GM23338 (cell line): ENCODE data around the gene MAP4. TPM values are rescaled to one million over a fixed set of nuclear protein-coding genes. Genes with fewer than 3 reads are reported as not detected.

Experiments
- ATAC-seq: fragments of 200-7000 bp; cut with Tn5 transposase; 3 replicates; pipeline ENCODE4 v1.9.1; 2020
- DNase-seq: peaks from one replicate; pipeline ENCODE4 v3.0.0-alpha.2; 2015; ENCODE audit warnings: low spot score
- H2AFZ ChIP-seq: fragments of 200-600 bp; sonication (generic); 2 replicates; pipeline ENCODE4 v1.8.0; 2016; ENCODE audit warnings: antibody characterized with exemption, mild to moderate bottlenecking, moderate library complexity
- H3F3A ChIP-seq: fragments of 200-600 bp; sonication (generic); replicated peaks from 2 replicates; pipeline ENCODE4 v1.8.0; 2017; ENCODE audit warnings: antibody characterized with exemption, mixed run types, low read depth
- H3K27ac ChIP-seq: fragments of 200-600 bp; sonication (generic); 2 replicates; pipeline ENCODE4 v1.6.1; 2016; ENCODE audit warnings: low read depth
- H3K27me3 ChIP-seq: fragments of 200-600 bp; sonication (generic); 2 replicates; pipeline ENCODE4 v1.8.0; 2016; ENCODE audit warnings: mild to moderate bottlenecking, mixed run types, moderate library complexity; ENCODE audit not compliant: insufficient read depth
- H3K36me3 ChIP-seq: fragments of 200-600 bp; sonication (generic); 2 replicates; pipeline ENCODE4 v1.8.0; 2016; ENCODE audit warnings: mild to moderate bottlenecking; ENCODE audit not compliant: insufficient read depth
- H3K4me1 ChIP-seq: fragments of 200-600 bp; sonication (generic); 2 replicates; pipeline ENCODE4 v1.8.0; 2016; ENCODE audit warnings: mild to moderate bottlenecking, moderate library complexity; ENCODE audit not compliant: insufficient read depth
- H3K4me2 ChIP-seq: fragments of 200-600 bp; sonication (generic); 2 replicates; pipeline ENCODE4 v1.7.1; 2017; ENCODE audit warnings: mixed run types
- H3K4me3 ChIP-seq: fragments of 200-600 bp; sonication (generic); 2 replicates; pipeline ENCODE4 v1.6.1; 2016; ENCODE audit warnings: mixed run types
- H3K79me2 ChIP-seq: fragments of 200-600 bp; sonication (generic); replicated peaks from 2 replicates; pipeline ENCODE4 v1.8.0; 2017; ENCODE audit warnings: mild to moderate bottlenecking; ENCODE audit not compliant: insufficient read depth
- H3K9me2 ChIP-seq: fragments of 200-600 bp; sonication (generic); 2 replicates; pipeline ENCODE4 v1.8.0; 2017; ENCODE audit not compliant: insufficient read depth
- H4K20me1 ChIP-seq: fragments of 200-600 bp; sonication (generic); replicated peaks from 2 replicates; pipeline ENCODE4 v1.8.0; 2017; ENCODE audit warnings: mild to moderate bottlenecking; ENCODE audit not compliant: insufficient read depth
- H3K27ac Mint-ChIP-seq: 2 replicates; pipeline ENCODE4 v1.8.0; 2020; ENCODE audit warnings: inconsistent platforms, mild to moderate bottlenecking, moderate library complexity, mixed read lengths
- H3K27me3 Mint-ChIP-seq: 3 replicates; pipeline ENCODE4 v1.8.0; 2022; ENCODE audit warnings: low read depth, mild to moderate bottlenecking, moderate library complexity, mixed read lengths, inconsistent platforms; ENCODE audit not compliant: insufficient read depth, poor library complexity
- H3K36me3 Mint-ChIP-seq: 3 replicates; pipeline ENCODE4 v1.8.0; 2021; ENCODE audit warnings: low read depth, mild to moderate bottlenecking, inconsistent platforms, moderate library complexity, mixed read lengths
- H3K4me1 Mint-ChIP-seq: 3 replicates; pipeline ENCODE4 v1.8.0; 2020; ENCODE audit warnings: mild to moderate bottlenecking, inconsistent platforms, mixed read lengths
- H3K4me3 Mint-ChIP-seq: 3 replicates; pipeline ENCODE4 v1.8.0; 2021; ENCODE audit warnings: moderate library complexity, mild to moderate bottlenecking, inconsistent platforms, mixed read lengths
- H3K9me3 Mint-ChIP-seq: 3 replicates; pipeline ENCODE4 v1.8.0; 2020; ENCODE audit warnings: moderate library complexity, mild to moderate bottlenecking, inconsistent platforms, mixed read lengths
- CREB1 ChIP-seq: fragments of 250-450 bp; sonication (Bioruptor Pico); IDR thresholded peaks from 2 replicates; pipeline ENCODE4 v1.5.0; 2020; ENCODE audit warnings: low read depth, mild to moderate bottlenecking, moderate library complexity
- EZH2 ChIP-seq: fragments of 200-600 bp; sonication (generic); IDR thresholded peaks from one replicate; pipeline ENCODE4 v1.8.0; 2017; ENCODE audit warnings: antibody characterized with exemption, mild to moderate bottlenecking, low read depth; ENCODE audit not compliant: unreplicated experiment
- EZH2phosphoT487 ChIP-seq: fragments of 200-600 bp; sonication (generic); IDR thresholded peaks from one replicate; pipeline ENCODE4 v1.8.1; 2018; ENCODE audit warnings: antibody characterized with exemption; ENCODE audit not compliant: unreplicated experiment
- NANOG ChIP-seq: IDR thresholded peaks from 2 replicates; pipeline ENCODE4 v1.6.1; 2016; ENCODE audit warnings: antibody characterized with exemption, borderline replicate concordance
- POLR2AphosphoS5 ChIP-seq: IDR thresholded peaks from 2 replicates; pipeline ENCODE4 v1.6.1; 2016; ENCODE audit warnings: antibody characterized with exemption, low read depth
- STAT1 ChIP-seq: IDR thresholded peaks from one replicate; pipeline ENCODE4 v1.6.1; 2016; ENCODE audit warnings: antibody characterized with exemption; ENCODE audit not compliant: unreplicated experiment
- ZNF114 ChIP-seq: fragments of 250-450 bp; sonication (Bioruptor Pico); IDR thresholded peaks from 2 replicates; pipeline ENCODE4 v1.5.0; 2020; ENCODE audit warnings: mild to moderate bottlenecking, moderate library complexity
- ZNF331 ChIP-seq: fragments of 250-450 bp; sonication (Bioruptor Pico); IDR thresholded peaks from 2 replicates; pipeline ENCODE4 v1.5.0; 2020; ENCODE audit warnings: low read depth, mild to moderate bottlenecking, moderate library complexity
- polyA plus RNA-seq: library from polyadenylated mRNA; unstranded; fragments of >200 nt; fragmentation: Nextera tagmentation; extraction: Ambion mirVana; gene quantifications from 2 replicates; pipeline ENCODE4 v1.2.1, GENCODE V29; 2016
- total RNA-seq: library from RNA; depleted of rRNA; stranded (reverse); fragments of >200 nt; shearing (Covaris generic); gene quantifications from 2 replicates; pipeline ENCODE4 v1.2.3, GENCODE V29; 2014
- TF ChIP-seq, protein P1 (sequence below): fragments of 250-450 bp; sonication (Bioruptor Pico); IDR thresholded peaks from 2 replicates; pipeline ENCODE4 v1.5.0; 2020; ENCODE audit warnings: mild to moderate bottlenecking, moderate library complexity
- TF ChIP-seq, protein P2 (sequence below), 2 experiments: fragments of 200-600 bp in 1 of 2; sonication (generic) in 1 of 2; conservative IDR thresholded peaks; 2 replicates each; pipeline versions ENCODE4 v1.5.1 to v1.6.1; 2016 to 2017; ENCODE audit warnings: antibody characterized with exemption in 2 of 2, low read depth in 2 of 2, mild to moderate bottlenecking in 2 of 2, moderate library complexity in 1 of 2
- TF ChIP-seq, protein P3 (sequence below): IDR thresholded peaks from 2 replicates; pipeline ENCODE4 v1.6.1; 2016; ENCODE audit warnings: antibody characterized with exemption

The MAP4 gene
- total and polyA plus RNA-seq, 2 experiments from 2014 or later = 103 to 113 TPM

DNA sequence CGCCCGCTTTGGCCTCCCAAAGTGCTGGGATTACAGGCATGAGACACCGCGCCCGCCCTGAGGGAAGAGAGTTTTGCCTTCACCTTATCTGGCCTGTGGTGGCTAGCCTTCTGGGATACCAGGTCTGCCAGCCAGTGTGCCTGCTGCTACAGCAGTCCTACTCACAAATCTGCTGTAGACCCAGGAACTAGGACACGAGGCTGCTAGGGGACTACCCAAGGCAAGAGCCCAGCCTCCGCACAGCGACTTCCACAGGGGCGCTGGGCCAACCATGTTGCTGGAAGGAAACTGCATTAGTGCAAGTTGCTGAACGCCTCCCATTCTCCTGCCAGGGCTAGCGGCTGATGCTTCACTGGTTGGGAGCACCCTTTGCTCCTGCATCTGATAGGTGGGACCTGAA, 159.5 kb downstream of the MAP4 start:
- H2AFZ ChIP-seq = no peak overlapping the region
- H3K9me2 ChIP-seq = no peaks in the 10 kb centered on the region
- Mint-ChIP-seq H3K27me3 (peaks cover 27% of the 10 kb centered on the region), H3K9me3 (no peaks in the 10 kb centered on the region), H3K4me3 (no peak overlapping the region), H3K36me3 (peaks cover 51% of the 10 kb centered on the region), H3K27ac (no peak overlapping the region), H3K4me1 (peaks cover 2% of the 10 kb centered on the region; the same call in 2 of the 3 replicates)
- H4K20me1 ChIP-seq = no peaks in the 10 kb centered on the region; the same call in 1 of the 2 replicates
- no peaks in the 10 kb centered on the region for H3K27me3 ChIP-seq
- TF ChIP-seq CREB1 (no peak), STAT1 (no peak), EZH2 (no peak), POLR2AphosphoS5 (no peak), ZNF331 (CRISPR knock-in tag) (no peak), NANOG (no peak), ZNF114 (no peak), EZH2phosphoT487 (no peak)
- TF ChIP-seq, protein P1, sequence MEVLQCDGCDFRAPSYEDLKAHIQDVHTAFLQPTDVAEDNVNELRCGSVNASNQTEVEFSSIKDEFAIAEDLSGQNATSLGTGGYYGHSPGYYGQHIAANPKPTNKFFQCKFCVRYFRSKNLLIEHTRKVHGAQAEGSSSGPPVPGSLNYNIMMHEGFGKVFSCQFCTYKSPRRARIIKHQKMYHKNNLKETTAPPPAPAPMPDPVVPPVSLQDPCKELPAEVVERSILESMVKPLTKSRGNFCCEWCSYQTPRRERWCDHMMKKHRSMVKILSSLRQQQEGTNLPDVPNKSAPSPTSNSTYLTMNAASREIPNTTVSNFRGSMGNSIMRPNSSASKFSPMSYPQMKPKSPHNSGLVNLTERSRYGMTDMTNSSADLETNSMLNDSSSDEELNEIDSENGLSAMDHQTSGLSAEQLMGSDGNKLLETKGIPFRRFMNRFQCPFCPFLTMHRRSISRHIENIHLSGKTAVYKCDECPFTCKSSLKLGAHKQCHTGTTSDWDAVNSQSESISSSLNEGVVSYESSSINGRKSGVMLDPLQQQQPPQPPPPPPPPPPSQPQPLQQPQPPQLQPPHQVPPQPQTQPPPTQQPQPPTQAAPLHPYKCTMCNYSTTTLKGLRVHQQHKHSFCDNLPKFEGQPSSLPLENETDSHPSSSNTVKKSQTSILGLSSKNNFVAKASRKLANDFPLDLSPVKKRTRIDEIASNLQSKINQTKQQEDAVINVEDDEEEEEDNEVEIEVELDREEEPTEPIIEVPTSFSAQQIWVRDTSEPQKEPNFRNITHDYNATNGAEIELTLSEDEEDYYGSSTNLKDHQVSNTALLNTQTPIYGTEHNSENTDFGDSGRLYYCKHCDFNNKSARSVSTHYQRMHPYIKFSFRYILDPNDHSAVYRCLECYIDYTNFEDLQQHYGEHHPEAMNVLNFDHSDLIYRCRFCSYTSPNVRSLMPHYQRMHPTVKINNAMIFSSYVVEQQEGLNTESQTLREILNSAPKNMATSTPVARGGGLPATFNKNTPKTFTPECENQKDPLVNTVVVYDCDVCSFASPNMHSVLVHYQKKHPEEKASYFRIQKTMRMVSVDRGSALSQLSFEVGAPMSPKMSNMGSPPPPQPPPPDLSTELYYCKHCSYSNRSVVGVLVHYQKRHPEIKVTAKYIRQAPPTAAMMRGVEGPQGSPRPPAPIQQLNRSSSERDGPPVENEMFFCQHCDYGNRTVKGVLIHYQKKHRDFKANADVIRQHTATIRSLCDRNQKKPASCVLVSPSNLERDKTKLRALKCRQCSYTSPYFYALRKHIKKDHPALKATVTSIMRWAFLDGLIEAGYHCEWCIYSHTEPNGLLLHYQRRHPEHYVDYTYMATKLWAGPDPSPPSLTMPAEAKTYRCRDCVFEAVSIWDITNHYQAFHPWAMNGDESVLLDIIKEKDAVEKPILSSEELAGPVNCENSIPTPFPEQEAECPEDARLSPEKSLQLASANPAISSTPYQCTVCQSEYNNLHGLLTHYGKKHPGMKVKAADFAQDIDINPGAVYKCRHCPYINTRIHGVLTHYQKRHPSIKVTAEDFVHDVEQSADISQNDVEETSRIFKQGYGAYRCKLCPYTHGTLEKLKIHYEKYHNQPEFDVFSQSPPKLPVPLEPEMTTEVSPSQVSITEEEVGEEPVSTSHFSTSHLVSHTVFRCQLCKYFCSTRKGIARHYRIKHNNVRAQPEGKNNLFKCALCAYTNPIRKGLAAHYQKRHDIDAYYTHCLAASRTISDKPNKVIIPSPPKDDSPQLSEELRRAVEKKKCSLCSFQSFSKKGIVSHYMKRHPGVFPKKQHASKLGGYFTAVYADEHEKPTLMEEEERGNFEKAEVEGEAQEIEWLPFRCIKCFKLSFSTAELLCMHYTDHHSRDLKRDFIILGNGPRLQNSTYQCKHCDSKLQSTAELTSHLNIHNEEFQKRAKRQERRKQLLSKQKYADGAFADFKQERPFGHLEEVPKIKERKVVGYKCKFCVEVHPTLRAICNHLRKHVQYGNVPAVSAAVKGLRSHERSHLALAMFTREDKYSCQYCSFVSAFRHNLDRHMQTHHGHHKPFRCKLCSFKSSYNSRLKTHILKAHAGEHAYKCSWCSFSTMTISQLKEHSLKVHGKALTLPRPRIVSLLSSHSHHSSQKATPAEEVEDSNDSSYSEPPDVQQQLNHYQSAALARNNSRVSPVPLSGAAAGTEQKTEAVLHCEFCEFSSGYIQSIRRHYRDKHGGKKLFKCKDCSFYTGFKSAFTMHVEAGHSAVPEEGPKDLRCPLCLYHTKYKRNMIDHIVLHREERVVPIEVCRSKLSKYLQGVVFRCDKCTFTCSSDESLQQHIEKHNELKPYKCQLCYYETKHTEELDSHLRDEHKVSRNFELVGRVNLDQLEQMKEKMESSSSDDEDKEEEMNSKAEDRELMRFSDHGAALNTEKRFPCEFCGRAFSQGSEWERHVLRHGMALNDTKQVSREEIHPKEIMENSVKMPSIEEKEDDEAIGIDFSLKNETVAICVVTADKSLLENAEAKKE (CRISPR knock-in tag) = no peak
- TF ChIP-seq, protein P2, sequence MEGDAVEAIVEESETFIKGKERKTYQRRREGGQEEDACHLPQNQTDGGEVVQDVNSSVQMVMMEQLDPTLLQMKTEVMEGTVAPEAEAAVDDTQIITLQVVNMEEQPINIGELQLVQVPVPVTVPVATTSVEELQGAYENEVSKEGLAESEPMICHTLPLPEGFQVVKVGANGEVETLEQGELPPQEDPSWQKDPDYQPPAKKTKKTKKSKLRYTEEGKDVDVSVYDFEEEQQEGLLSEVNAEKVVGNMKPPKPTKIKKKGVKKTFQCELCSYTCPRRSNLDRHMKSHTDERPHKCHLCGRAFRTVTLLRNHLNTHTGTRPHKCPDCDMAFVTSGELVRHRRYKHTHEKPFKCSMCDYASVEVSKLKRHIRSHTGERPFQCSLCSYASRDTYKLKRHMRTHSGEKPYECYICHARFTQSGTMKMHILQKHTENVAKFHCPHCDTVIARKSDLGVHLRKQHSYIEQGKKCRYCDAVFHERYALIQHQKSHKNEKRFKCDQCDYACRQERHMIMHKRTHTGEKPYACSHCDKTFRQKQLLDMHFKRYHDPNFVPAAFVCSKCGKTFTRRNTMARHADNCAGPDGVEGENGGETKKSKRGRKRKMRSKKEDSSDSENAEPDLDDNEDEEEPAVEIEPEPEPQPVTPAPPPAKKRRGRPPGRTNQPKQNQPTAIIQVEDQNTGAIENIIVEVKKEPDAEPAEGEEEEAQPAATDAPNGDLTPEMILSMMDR (conservative IDR thresholded peaks at IDR 0.05; ENCODE audit: low read depth in 2 of 2) = no peak
- TF ChIP-seq, protein P3, sequence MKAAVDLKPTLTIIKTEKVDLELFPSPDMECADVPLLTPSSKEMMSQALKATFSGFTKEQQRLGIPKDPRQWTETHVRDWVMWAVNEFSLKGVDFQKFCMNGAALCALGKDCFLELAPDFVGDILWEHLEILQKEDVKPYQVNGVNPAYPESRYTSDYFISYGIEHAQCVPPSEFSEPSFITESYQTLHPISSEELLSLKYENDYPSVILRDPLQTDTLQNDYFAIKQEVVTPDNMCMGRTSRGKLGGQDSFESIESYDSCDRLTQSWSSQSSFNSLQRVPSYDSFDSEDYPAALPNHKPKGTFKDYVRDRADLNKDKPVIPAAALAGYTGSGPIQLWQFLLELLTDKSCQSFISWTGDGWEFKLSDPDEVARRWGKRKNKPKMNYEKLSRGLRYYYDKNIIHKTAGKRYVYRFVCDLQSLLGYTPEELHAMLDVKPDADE = no peak
- H3K27ac ChIP-seq = no peak overlapping the region
- H3K79me2 ChIP-seq = no peaks in the 10 kb centered on the region
- no peak overlapping the region for H3K4me3 ChIP-seq
- H3K36me3 ChIP-seq = no peaks in the 10 kb centered on the region; the same call in 1 of the 2 replicates
- 0 out of 2 replicates have a peak, but pooled peaks cover 5% of the 10 kb centered on the region for H3F3A ChIP-seq
- ATAC-seq = no peak
- H3K4me2 ChIP-seq = no peak overlapping the region
- no peaks in the 10 kb centered on the region for H3K4me1 ChIP-seq
- no peak for DNase-seq
